GM21825 (cell line): ENCODE data around the gene TMEM233.

Source experiments
- ATAC-seq: cut with Tn5 transposase; IDR thresholded peaks from one replicate; pipeline ENCODE4 v1.9.1; 2021; ENCODE audit warnings: mild to moderate bottlenecking, moderate library complexity; ENCODE audit not compliant: unreplicated experiment

Gene TMEM233

DNA sequence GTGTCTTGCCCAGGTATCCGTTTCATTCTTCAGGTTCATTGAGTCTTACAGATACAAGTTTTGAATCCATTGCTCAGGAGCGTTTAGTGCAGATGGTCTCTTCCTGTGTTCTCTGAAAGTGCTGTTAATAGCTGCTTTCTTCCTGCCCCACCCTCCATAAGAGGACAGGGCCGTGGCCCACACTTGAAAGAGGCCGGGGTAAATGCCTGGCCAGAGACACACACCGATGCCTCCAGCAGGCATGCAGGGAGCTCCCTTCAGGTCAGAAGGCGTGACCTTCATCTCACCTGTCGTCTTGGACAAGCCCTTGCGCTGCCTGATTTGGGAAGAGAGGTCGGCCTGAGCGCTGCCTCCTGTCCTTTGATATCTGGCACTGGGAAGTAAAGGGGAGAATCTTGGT lies 85.9 kb downstream of the TMEM233 start:
- no peak for ATAC-seq

DNA sequence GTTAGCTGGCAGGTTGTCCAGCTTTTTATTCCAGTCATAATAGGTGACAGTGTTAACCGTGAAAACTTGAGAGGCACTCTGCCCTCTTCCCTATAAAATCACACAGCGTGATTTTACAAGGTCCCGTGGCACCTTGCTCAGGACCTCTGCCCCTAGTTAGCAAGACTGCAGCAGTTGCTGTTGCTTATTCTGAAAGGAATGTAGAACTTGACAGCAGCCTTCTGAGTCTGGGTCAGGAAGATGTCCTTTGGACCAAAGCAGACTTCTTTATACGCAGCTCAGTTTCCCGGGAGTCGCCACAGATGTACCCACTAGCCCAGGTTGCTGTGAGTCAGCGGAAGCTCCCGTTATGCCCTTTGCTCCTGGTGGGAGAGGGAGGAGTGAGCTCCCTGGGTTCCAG lies 87.5 kb downstream of the TMEM233 start:
- ATAC-seq, result no peak

DNA sequence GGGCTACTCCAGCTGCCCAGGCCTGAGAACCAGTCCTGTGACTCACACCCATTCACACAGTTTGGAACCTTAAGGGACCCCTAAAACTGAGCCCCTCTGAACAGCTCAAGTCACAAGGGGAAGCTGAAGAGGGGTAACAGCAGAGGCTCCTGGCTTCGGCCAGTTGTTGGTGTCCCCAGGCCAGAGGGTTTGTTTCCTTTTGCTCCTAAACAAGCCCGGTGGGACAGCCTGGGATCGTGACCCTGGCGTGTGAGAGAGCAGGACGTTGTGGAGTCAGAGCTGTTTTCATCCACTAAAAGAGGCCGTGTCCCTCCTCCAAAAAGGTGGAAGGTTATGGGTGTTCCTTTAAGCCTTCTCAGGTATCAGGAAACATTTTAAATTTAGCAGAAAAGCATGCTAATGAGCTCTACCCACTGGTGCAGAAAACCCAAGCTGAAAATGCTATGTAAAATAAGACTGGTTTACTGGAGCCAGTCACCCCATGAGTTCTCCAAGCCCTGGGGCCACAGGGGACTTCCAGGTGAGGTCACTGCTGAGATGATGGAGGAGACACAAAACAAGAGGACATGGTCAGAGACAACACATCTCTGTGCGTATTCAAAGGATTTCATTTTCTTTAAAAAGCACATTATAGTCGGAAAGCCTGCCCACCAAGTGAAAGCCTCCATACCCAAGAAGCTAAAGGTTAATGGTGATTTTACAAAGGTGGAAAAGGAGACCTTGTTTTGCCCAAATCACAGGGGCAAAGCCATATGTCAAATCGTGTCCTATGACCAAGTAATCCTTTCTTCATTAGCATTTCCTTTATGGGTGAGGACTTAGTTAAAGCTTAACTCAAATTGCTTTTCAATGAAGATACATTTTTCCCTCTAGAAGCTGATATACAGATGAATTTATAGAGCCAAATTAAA lies 88.4 kb downstream of the TMEM233 start:
- ATAC-seq, result no peak

DNA sequence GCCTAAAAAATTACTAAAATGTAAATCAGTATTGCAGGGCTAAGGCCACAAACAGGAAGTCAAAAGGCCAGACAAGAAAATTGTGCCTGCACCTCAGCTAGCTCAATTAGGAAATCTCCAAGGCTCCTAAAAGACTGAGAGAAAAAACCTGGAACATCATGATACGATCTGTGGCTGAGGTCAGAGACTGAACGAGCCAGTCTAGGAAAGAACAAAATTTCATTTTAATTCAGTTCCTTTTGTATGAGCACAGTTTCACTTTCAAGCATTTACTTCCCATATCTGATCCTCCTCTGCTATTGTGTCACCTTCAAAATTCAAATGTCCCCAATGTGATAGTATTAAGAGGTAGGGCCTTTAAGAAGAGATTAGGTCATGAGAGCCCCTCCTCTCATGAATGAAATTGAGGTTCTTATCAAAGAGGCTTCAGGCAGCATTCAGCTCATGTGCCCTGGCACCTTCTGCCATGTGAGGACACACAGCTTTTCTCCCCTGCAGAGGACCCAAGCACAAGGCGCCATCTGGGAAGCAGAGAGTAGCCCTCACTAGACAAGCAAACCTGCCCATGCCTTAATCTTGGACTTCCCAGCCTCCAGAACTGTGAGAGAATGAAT lies 89.2 kb downstream of the TMEM233 start:
- ATAC-seq, result no peak

DNA sequence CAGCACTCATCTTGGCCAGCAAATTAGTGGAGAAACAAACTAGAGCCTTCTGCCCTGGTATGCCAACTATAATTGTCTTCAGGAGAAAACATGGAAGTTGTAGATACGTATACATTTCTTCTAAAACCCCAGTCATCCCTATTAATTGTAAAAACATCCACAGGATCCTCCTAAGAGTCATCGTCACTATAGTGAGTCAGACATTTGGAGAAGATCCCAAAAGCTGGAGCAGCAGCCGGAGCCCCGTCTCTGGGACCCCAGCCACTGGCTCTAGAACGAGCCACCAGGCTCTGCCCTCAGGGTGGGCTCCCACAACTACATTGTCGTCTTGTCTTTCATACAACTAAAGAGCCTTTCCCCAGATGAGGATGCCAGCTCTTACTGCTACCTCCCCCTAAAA lies 89.8 kb downstream of the TMEM233 start:
- no peak for ATAC-seq

DNA sequence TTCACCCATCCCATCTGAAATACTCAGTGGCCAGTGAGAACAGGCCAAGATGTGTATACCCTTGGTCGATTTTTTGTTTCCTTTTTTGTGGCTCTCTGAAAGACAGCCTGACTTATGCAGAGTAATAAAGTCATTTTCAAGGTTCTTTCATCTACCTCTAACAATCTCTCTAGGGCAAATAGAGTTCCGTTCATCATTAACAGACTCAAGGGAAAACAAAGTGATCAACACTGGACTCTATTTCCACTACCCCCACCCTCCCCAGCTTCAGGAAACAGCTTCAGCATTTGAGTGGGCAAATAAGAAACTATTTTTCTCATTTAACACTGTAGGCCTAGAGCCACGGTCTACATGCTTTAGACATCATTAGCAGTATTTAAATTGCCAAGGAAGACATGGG lies 90.2 kb downstream of the TMEM233 start:
- no peak for ATAC-seq

DNA sequence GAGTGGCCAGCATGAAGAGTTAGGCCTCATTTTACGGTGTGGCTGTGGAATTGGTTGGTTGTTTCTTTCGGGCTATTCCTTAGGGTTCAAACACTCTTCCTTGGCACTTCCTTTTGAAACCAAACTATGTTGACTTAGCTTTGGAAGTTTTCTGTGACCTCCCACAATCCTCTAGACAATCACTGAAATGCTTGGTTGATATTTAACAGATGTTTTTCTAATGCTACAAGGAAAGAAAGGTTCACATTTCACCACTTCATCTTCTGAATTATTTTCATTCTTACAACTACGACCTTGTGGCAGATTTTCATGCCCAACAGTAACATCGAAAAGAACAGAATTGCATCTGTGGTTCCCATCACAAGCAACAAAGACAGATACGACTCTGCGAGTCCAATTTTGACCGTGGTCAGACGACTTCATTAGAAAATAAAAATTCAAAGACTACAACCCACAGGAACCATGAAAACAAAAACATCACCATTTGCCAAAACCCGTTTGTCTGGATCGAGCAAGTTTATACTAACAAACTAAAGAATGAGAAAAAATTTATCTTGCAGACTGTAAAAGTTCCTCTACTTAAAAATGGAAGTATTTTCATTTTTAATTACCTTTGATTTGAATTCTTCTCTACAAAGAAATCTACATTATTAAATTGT lies 91.3 kb downstream of the TMEM233 start:
- no peak for ATAC-seq

DNA sequence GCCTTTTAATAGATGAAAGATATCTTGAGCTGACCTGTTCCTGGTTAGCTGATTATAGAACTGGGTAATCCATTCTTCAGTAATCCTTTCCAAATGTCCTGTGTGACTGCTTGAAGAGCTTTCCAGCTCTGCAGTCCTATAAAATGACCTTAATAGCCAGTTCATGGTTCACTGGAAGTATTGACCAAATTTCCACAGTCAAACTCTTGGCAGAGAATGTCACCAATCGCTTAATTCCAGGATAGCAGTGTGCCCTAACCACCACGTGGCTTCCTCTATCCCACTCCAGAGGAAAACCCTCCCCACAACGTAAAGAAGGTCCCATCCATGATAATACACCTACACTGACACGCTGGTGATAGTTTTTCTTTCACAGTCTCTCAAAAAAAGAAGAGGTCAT lies 91.8 kb downstream of the TMEM233 start:
- no peak for ATAC-seq

DNA sequence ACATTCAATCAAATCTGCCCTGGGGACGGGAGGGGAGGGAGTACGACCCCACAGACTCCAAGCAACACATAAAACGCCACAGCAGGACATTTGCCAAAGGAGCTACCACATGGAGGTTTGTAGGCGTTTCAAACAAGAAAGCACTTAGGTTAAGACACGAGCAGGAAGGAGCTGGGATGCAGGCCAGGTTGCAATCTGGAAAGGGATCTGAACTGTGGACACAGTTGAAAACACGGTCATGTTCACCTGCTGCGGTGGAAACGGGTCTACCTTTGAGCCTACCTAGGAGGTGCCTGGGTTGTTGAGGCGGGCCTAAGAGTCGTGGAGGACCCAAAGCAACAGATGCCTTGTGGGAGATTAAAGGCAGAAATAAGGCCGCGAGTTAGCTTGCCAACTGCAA lies 92.8 kb downstream of the TMEM233 start:
- ATAC-seq, result no peak

DNA sequence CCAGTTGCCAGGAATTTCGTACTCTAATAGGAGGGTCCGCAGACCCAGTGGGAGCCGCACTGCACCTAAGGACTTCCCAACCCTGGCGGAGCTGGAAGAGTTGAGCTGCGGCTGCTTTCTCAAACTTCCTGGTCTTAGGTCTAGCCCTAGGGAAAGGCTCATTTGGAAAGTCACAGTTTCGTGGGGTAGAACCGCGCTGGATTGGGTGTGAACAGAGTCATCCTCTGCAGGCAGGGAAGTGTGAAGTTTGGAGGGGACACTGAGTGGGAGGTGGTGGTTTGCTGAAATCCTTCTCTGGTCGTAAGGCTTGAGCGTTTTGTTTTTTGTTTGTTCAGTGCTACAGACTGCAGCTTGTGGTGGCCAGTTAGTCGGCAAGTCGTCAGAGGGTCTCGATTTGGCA lies 93.2 kb downstream of the TMEM233 start:
- ATAC-seq, result no peak

DNA sequence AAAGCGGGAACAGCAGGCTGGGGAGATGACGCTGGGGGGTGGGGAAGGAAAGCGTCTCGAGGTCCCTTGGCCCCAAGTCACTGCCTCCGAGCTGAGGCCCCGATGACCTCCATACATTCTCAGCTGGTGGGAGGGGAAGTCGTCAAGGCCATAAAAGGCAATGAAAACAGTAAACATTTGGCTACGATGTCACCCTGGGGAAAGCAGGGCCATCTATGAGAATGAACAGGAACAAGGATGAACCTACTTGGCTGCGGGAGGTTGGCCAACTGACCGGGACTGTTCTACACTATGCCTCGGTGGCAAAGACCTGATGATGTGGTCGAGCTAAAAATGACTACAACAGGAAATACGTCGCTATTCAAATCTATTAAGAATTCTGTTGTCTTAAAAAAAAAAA lies 93.8 kb downstream of the TMEM233 start:
- no peak for ATAC-seq

DNA sequence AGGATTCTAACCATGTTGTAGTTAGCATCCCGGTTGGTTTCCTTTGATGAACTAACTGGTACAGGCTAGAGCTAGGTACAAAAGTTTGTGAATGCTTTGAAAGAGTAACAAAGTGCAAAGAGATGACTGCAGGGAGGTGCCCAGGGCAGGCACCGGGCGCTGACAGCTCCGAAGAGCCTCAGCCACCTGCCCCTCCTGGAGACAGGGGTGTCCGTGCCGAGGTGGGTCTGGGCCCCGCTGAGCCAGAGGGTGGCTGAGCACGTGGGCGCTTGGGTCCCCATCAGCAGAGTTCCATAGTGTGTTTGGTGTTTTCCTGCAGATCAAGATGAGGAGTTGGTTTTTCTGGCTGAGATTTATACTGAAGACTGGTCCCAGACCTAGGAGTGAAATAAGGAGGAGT lies 94.3 kb downstream of the TMEM233 start:
- ATAC-seq, result no peak

DNA sequence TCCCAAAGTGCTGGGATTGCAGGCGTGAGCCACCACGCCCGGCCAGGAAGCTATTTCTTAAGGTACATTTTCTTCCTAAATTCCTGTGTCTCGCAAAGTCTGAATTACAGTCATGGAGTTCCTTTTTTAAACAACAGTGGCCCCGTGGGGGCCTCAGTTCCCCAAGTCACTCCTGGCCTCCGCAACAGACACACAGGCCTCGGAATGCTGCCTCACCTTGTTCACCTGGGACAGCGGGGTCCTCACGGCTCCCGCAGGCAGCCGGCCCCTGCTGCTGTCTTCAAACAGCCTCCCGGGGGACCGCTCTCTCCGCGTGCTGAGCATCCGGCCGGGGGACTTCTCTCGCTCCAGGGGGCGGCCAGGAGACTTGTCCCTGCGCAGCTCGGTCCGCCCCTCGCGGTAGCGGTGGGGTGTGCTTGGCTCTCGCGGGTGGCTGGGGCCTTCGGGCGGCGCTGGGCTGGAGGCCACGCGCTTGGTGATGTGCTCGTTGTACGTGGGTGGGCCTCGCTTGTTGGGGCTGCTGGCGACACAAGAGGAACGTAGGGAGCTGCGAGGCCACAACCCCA lies 96.4 kb downstream of the TMEM233 start:
- ATAC-seq, result no peak

DNA sequence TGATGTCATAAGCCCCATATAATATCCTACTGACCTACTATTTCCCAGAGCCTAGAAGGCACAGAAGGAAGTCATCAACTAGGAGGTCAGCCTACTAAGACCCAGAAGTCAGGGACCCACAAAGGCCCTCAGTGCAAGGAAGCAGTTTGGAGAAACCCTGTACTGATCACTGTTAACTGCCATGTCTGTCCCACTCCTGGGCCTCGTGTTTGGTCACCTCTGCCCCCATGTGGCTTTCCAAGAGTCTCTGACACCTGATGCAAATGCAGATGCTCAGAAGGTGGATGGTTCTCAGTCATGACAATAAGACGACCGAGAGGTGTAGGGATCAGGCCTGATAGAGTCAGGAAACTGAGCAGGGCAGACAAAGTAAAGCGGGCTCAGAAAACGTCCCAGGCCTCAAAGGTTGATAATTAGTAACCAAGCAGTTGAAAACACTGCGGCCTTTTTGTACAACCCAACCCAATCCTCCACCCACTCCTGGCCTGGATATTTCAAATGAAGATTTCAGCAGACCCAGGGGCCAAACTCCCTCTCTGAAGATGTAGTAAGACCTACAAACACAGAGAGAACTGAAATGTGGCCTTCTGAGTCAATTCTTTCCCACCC lies 97.7 kb downstream of the TMEM233 start:
- ATAC-seq, result no peak

DNA sequence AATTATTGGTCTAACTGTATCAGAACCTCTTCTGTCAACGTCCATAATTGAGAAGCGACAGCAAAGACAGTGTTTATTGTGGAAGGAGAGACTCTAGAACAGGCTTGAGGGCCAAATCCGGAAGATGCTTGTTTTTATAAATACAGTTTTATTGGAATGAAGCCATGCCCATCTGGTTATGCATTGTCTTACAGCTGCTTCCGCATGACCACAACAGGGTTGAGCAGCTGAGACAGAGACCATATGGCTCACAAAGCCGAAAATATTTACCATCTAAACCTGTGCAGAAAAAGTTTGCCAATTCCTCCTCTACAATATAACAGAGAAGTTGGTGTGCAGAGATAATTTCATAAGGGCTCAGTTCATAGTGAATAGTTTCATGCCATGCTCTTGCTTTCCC lies 98.8 kb downstream of the TMEM233 start:
- ATAC-seq, result no peak
